ENCODE measurements around the gene SEMA4C.

- no peak for TF ChIP-seq CTCF (IDR thresholded peaks at IDR 0.05)
- TF ChIP-seq ZFX (IDR thresholded peaks at IDR 0.05; ENCODE audit: borderline replicate concordance): no peak
These were observed 36.9 kb downstream of the SEMA4C start for GRCh38 chr2:96832754-96833507.
